GM18519 (cell line): ENCODE results near the gene COL2A1.

ENCODE experiments used
- ATAC-seq: cut with Tn5 transposase; IDR thresholded peaks from one replicate; pipeline ENCODE4 v1.9.1; 2021; ENCODE audit warnings: mild to moderate bottlenecking, moderate library complexity; ENCODE audit not compliant: unreplicated experiment, low FRiP score

Gene COL2A1

GRCh38 chr12:48015954-48016353, 11.7 kb upstream of the COL2A1 start:
- ATAC-seq, result no peak

- no peak for ATAC-seq
Measured at GRCh38 chr12:48015129-48015528, 10.9 kb upstream of the COL2A1 start.

- ATAC-seq, result no peak
Measured at GRCh38 chr12:48013287-48013686, 9.0 kb upstream of the COL2A1 start.

GRCh38 chr12:48012070-48012469, 7.8 kb upstream of the COL2A1 start:
- ATAC-seq, result no peak

- ATAC-seq, result no peak
Measured at GRCh38 chr12:48010366-48010970, 6.2 kb upstream of the COL2A1 start.

- no peak for ATAC-seq
Measured at GRCh38 chr12:48009471-48009870, 5.2 kb upstream of the COL2A1 start.

- no peak for ATAC-seq
Measured at GRCh38 chr12:48008950-48009349, 4.7 kb upstream of the COL2A1 start.

- no peak for ATAC-seq
Measured at GRCh38 chr12:48008349-48008748, 4.1 kb upstream of the COL2A1 start.

GRCh38 chr12:48007206-48007605, 2.9 kb upstream of the COL2A1 start:
- no peak for ATAC-seq

GRCh38 chr12:48005750-48006021, 1.4 kb upstream of the COL2A1 start:
- ATAC-seq, result no peak

- no peak for ATAC-seq
Measured at GRCh38 chr12:48005001-48005749, 899 bp upstream of the COL2A1 start.

- ATAC-seq, result no peak
Measured at GRCh38 chr12:48003226-48004052, 837 bp downstream of the COL2A1 start.

- no peak for ATAC-seq
Measured at GRCh38 chr12:48002773-48003218, 1.5 kb downstream of the COL2A1 start.

- ATAC-seq, result no peak
Measured at GRCh38 chr12:48002414-48002730, 1.9 kb downstream of the COL2A1 start.

GRCh38 chr12:48001505-48002413, 2.5 kb downstream of the COL2A1 start:
- no peak for ATAC-seq

- ATAC-seq, result no peak
Measured at GRCh38 chr12:48000878-48001504, 3.3 kb downstream of the COL2A1 start.

GRCh38 chr12:47999816-48000215, 4.5 kb downstream of the COL2A1 start:
- ATAC-seq, result no peak

- ATAC-seq, result no peak
Measured at GRCh38 chr12:47997321-47997720, 7.0 kb downstream of the COL2A1 start.

- ATAC-seq, result no peak
Measured at GRCh38 chr12:47995981-47996401, 8.3 kb downstream of the COL2A1 start.

- ATAC-seq, result no peak
Measured at GRCh38 chr12:47993491-47993890, 10.8 kb downstream of the COL2A1 start.
